GM18505 (cell line): ENCODE measurements around the gene EML1.

Experiments
- ATAC-seq: cut with Tn5 transposase; IDR thresholded peaks from one replicate; pipeline ENCODE4 v1.9.1; 2021; ENCODE audit not compliant: unreplicated experiment
- POLR2A ChIP-seq: IDR thresholded peaks from 4 replicates; pipeline ENCODE4 v1.6.1; 2011; ENCODE audit warnings: borderline replicate concordance; ENCODE audit not compliant: insufficient read depth, insufficient read length; ENCODE audit errors: extremely low read depth

EML1 gene, protein sequence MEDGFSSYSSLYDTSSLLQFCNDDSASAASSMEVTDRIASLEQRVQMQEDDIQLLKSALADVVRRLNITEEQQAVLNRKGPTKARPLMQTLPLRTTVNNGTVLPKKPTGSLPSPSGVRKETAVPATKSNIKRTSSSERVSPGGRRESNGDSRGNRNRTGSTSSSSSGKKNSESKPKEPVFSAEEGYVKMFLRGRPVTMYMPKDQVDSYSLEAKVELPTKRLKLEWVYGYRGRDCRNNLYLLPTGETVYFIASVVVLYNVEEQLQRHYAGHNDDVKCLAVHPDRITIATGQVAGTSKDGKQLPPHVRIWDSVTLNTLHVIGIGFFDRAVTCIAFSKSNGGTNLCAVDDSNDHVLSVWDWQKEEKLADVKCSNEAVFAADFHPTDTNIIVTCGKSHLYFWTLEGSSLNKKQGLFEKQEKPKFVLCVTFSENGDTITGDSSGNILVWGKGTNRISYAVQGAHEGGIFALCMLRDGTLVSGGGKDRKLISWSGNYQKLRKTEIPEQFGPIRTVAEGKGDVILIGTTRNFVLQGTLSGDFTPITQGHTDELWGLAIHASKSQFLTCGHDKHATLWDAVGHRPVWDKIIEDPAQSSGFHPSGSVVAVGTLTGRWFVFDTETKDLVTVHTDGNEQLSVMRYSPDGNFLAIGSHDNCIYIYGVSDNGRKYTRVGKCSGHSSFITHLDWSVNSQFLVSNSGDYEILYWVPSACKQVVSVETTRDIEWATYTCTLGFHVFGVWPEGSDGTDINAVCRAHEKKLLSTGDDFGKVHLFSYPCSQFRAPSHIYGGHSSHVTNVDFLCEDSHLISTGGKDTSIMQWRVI

DNA sequence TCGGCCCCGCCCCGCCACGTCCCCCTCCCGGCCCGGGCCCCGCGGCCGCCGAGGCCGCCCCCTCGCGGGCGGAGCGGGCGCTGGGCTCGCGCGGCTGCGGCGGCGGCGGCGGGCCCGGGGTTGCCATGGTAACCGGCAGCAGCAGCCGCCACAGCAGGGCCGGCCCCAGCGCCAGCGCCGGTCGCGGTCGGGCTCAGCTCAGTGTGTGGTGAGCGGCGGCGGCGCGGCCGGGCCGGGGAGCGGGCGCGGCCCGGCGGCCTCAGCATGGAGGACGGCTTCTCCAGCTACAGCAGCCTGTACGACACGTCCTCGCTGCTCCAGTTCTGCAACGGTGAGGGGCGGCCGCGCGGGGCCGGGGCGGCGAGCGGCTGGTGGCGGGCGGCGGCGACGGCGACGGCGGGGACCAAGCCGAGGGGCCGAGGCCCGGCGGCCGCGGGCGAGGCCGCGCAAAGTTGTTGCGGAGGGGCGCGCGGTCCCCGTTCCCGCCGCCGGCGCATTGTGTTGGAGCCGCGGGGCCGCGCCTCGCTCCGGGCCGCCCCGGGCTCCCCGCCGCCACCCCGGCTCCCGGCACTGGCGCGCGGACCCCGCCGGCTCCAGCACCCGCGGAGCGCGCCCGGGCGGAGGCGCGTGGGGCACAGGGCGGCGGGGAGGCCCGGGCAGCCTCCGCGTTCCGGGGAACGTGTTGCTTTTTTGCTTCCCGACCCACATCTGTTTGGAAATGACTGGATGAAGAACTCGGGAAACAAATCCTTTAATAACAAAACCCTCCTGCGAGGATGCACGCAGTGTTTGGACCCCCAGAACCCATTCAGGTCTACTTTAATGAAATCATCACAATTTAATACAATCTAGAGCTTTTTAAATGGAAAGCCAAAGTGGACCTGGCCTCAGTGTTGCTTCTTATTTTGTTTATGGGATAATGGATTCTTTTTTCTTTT, at the start of gene EML1:
TSS of gene EML1 (plus strand) at position 201 of the 938 bp plus-strand sequence. CDS start at position 265, 64 bp downstream.
- ATAC-seq, result peak; percentile 90
- no peak for TF ChIP-seq POLR2A

- TF ChIP-seq POLR2A, result no peak
- ATAC-seq, result no peak
Observed at GRCh38 chr14:99744199-99744872, 48.9 kb upstream of the EML1 start.

DNA sequence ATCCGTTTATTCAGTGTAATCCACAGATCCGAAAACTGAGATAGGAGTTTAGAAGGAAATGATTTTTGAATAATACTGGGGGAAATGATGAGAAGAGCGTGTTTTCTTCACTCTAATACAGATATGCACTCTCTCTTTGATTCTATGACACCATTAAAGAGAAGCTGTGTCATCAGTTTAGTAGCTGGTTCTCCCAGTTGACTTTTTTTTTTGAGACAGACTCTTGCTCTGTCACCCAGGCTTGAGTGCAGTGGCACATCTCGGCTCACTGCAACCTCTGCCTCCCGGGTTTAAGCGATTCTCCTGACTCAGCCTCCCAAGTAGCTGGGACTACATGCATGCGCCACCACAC, 48.4 kb upstream of the EML1 start:
- TF ChIP-seq POLR2A, result no peak
- no peak for ATAC-seq

DNA sequence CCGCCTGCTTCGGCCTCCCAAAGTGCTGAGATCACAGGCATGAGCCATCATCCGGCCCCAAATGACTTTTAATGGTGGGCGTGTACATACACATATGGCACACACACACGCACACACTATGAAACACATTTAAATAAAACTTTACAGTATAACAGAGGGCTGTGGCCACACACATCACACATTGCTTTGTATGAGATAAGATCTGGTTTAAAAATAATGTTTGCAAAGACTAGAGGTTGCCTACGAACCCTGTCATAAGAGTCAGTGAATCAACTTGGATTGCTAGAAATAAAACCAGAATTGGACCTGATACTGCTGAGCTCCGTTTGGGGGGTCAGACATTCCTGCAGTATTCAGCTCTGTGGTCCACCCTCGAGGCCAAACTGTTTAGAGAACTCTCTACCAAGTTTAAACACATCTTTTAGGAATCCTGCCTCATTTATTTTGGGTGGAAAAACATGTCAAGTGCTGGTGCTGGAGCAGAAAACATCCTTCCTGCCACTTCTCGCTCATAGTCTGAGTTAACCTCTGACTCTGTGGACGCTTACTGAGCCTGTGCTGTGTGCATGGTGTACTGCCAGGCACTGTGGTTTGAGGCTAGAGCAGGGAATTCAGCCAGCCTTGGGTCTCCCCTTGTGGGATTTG, 47.8 kb upstream of the EML1 start:
- TF ChIP-seq POLR2A, result no peak
- no peak for ATAC-seq

DNA sequence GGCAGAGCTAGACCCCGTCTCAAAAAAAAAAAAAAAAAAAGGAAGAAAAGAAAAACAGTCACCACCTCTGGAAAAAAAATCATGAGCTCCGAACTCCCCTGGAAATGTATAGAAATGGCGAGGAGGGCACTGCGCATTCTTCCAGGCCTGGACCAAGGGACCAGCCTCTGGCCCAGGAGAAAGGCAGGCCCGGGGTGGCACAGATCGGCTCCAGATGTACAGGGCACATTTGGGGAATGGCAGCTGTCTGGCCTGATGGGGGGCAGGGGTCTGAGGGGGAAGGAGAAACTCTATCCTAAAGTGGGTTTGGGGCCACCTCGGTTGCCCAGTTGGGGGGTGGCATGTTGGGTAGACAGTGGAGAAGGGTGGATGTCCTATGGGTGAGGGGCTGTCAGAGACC, 46.0 kb upstream of the EML1 start:
- ATAC-seq, result no peak
- TF ChIP-seq POLR2A, result no peak

DNA sequence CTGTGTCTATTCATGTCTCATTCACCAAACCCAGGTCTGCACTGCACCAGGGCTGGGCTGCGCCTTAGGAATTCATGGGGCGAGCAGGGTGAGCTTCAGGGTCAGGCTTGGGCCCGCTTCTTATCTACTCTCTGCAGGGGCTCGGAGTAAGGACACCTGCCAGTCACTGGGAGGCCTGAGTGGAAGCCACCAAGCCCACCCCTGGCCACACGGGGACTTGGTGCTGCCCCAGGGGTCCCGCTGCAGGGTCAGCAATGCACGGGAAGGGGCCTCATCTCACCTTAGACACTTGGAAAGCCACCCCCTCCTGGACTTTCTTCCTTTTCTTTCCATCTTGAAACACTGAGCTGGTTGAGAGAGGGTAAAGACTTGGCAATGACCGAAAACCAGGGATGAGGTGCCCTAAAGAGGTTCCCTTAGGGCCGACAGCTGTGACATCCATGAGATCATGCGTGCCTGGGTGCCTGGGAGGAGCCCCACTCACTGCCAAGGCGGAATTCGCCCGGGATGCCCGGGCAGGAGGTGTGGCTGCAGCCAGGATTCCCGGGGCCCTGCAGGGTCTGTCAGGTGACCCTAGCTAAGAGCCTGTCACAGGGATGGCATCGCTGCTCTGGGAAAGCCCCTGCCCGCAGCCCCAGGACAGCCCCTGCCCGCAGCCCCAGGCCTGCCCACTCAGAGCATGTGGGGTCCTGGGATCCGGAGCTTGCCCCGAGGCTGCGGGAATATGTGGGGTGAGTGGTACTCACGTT, 45.5 kb upstream of the EML1 start:
- TF ChIP-seq POLR2A, result no peak
- no peak for ATAC-seq

- no peak for TF ChIP-seq POLR2A
- no peak for ATAC-seq
Observed at GRCh38 chr14:99748529-99748928, 44.7 kb upstream of the EML1 start.

GRCh38 chr14:99749142-99749541, 44.1 kb upstream of the EML1 start:
- ATAC-seq, result no peak
- no peak for TF ChIP-seq POLR2A

DNA sequence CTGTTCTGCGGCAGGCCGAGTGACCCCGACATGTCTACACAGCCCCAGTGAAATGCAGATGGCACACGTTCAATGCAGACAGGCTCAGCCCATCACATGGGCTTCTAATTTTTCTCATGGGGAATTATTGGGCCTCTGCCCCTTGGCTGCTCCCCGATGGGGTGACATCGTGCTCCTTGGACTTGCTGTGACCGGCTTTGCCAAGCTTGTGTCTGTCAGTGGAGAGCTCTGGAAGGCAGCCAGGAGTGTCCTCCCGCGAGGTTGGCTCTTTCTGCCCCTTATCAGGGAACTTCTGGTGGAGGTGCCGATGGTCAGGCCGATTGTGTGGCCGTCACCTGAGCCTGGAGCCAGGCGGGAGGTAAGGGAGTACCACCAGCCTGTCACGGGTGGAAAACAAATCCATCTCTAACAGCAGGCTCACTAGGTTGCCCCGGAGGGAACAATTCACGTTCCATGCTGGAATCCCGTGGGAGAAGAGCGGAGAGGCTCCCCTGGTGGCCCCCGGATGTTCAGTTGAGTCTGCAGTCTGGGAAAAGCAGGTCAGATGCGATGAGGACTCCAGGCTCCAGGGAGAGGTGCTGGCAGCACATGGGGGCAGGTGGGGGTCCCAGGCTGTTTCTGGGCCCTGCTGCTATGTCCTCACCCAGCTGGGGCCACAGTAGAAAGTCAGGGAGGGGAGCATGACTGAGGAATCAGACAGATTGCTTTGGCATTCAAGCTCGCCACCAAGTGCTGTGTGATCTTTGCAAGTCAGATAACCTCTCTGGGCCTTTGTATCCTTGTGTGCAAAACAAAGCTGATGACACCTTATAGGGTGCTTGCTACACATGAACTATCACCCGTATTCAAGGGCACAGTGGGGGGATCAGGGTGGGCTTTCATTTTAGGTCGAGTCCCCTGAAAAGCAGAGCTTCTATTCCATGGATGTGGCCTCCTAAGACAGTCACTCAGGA, 43.2 kb upstream of the EML1 start:
- ATAC-seq, result no peak
- no peak for TF ChIP-seq POLR2A

GRCh38 chr14:99750746-99751450, 42.3 kb upstream of the EML1 start:
- no peak for ATAC-seq
- TF ChIP-seq POLR2A, result no peak
